Ectodermal cell (in vitro differentiated cells): Measurements from ENCODE around the gene HIF1A.
"Not testable (repeated sequence)": the region's sequence is repeated elsewhere in the genome, so short reads cannot be mapped to it uniquely, and the experiment has no call there.

ENCODE experiments used
- H3K27ac ChIP-seq: 2 replicates; pipeline ENCODE4 v1.7.0; 2013; ENCODE audit warnings: mild to moderate bottlenecking, low read depth, low read length; ENCODE audit not compliant: insufficient read depth, poor library complexity, severe bottlenecking
- H3K27me3 ChIP-seq: 2 replicates; pipeline ENCODE4 v1.7.0; 2013; ENCODE audit warnings: mild to moderate bottlenecking, low read length; ENCODE audit not compliant: insufficient read depth, control insufficient read depth, poor library complexity, severe bottlenecking
- H3K36me3 ChIP-seq: one replicate; pipeline ENCODE4 v1.7.0; 2013; ENCODE audit warnings: low read length; ENCODE audit not compliant: control insufficient read depth, insufficient read depth
- H3K4me1 ChIP-seq: one replicate; pipeline ENCODE4 v1.7.0; 2013; ENCODE audit warnings: low read length; ENCODE audit not compliant: control insufficient read depth, insufficient read depth
- H3K4me3 ChIP-seq: 2 replicates; pipeline ENCODE4 v1.7.0; 2013; ENCODE audit warnings: low read depth, low read length, control low read depth; ENCODE audit not compliant: insufficient read depth
- H3K9me3 ChIP-seq: 2 replicates; pipeline ENCODE4 v1.7.0; 2013; ENCODE audit warnings: mild to moderate bottlenecking, low read length, moderate library complexity; ENCODE audit not compliant: control insufficient read depth
- WGBS, 2 experiments: methylation state at CpG; one replicate each; pipeline ENCODE4 v1.1.7; 2013; ENCODE audit warnings: missing lambda C conversion rate in 2 of 2; 5-methylcytosine and 5-hydroxymethylcytosine counted together

Gene HIF1A

DNA sequence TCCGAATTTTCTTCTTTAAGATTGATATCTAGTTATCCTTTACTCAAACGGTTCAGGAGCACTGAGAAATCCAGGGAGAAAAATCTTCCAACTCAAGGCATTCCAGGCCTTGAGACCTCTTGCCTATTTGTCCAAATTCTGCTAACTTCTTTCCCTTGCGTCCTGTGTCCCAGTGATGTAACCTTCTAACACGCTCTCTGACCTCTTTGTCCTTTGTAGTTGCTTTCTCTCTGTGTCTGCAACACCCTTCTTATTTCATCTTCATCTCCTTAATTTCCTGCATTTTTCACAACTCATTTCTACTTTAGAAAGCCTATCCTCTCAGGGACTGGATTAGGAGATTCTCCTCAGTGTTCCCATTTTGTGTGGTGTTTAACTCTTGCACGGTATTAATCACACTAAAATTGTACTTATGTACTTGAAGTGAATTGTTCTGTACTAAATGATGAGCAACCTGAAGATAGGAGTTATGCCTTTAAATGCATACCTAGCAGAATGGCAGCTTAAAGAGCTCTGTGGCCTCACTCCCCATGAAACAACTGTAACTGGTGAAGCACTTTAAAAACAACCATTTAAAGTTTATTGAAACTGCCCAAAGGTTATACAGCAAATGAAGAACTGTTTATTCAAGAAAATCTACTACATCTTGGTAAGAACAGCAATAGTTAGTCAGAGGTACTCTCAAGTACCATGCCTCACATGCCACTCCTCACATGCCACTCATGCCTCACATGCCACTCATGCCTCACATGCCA is 59.5 kb downstream of the HIF1A start:
- Histone ChIP-seq H3K9me3 (no peaks in the 10 kb centered on the region), H3K27ac (no peak overlapping the region), H3K4me3 (no peak overlapping the region), H3K4me1 (no peaks in the 10 kb centered on the region), H3K36me3 (no peaks in the 10 kb centered on the region), H3K27me3 (no peaks in the 10 kb centered on the region)
- WGBS, 2 experiments, result 88 to 90% methylated on average over 4 to 5 of the region's 5 CpGs

DNA sequence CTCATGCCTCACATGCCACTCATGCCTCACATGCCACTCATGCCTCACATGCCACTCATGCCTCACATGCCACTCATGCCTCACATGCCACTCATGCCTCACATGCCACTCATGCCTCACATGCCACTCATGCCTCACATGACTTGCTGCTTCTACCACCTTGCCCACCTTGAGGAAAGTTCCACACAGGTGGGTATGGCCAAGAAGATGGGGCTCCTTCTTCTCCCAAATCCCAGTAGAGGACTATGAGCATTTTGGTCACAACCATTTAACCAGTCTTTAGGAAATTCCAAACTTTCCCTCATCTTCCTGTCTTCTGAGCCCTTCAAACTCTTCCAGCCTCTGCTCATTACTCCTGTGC is 60.0 kb downstream of the HIF1A start:
- H3K4me1 ChIP-seq, H3K9me3 ChIP-seq, H3K4me3 ChIP-seq, H3K27me3 ChIP-seq, H3K27ac ChIP-seq, H3K36me3 ChIP-seq: not testable (repeated sequence)

DNA sequence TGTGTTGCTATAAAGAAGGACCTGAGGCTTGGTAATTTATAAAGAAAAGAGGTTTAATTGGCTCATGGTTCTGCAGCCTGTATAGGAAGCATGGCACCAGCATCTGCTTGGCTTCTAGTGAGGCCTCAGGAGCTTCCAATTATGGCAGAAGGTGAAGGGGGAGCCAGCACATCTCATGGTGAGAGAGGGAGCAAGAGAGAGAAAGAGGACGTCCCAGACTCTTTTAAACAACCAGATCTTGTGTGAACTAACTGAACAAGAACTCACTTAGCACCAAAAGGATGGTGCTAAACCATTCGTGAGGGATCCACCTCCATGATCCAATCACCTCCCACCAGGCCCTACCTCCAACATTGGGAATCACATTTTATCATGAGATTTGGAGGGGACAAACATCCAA is 60.8 kb downstream of the HIF1A start:
- Histone ChIP-seq H3K27me3 (no peaks in the 10 kb centered on the region), H3K36me3 (no peaks in the 10 kb centered on the region), H3K4me1 (no peaks in the 10 kb centered on the region), H3K4me3 (no peak overlapping the region), H3K9me3 (no peaks in the 10 kb centered on the region), H3K27ac (no peak overlapping the region)
- WGBS, 2 experiments, result 90% methylated on average over 2 of the region's 2 CpGs

DNA sequence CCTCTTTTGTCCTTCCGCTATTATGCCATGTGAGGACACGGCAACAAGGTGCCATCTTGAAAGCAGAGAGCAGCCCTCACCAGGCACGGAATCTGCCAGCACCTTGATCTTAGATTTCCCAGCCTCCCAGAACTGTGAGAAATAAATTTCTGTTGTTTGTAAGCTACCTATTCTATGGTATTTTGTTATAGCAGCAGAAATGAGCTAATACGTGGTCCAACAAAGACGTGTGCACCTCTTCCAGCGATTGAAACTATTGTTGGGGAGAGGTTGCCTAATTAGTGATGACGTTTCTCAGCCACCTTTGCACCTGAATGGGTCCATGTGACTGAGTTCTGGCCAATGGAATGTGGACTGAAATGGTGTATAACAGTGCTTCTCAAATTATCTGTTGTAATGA is 64.6 kb downstream of the HIF1A start:
- no peaks in the 10 kb centered on the region for H3K4me1 ChIP-seq
- H3K27ac ChIP-seq, result no peak overlapping the region
- no peaks in the 10 kb centered on the region for H3K36me3 ChIP-seq
- WGBS, 2 experiments, result 95 to 96% methylated on average over 7 of the region's 7 CpGs
- no peaks in the 10 kb centered on the region for H3K27me3 ChIP-seq
- H3K9me3 ChIP-seq, result no peaks in the 10 kb centered on the region
- H3K4me3 ChIP-seq, result no peak overlapping the region

DNA sequence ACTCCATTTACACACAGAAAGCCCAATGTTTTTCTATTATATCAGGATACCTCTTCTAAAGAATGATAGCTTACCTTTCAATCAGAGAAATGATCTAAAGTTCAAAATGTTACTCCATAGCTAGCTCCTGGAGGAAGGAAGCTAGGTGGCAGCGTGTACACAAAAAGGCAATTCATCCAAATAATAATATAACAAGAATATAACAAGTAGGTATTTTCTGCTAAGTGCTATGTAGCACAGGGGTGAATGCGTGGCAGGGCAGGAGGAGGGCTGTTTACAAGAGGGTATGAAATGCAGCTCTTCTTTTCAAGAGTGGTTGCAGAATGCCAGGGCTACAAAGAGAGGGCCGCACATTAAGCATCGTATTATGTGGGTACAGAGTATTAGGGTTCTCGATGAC is 66.2 kb downstream of the HIF1A start:
- no peaks in the 10 kb centered on the region for H3K9me3 ChIP-seq
- peak overlapping the region; percentile 82 for H3K4me3 ChIP-seq
- H3K27me3 ChIP-seq, result no peaks in the 10 kb centered on the region
- H3K27ac ChIP-seq, result peak overlapping the region; percentile 64
- no peaks in the 10 kb centered on the region for H3K36me3 ChIP-seq
- 72 to 79% methylated on average over 4 to 5 of the region's 5 CpGs for WGBS, 2 experiments
- peaks cover 6% of the 10 kb centered on the region for H3K4me1 ChIP-seq

DNA sequence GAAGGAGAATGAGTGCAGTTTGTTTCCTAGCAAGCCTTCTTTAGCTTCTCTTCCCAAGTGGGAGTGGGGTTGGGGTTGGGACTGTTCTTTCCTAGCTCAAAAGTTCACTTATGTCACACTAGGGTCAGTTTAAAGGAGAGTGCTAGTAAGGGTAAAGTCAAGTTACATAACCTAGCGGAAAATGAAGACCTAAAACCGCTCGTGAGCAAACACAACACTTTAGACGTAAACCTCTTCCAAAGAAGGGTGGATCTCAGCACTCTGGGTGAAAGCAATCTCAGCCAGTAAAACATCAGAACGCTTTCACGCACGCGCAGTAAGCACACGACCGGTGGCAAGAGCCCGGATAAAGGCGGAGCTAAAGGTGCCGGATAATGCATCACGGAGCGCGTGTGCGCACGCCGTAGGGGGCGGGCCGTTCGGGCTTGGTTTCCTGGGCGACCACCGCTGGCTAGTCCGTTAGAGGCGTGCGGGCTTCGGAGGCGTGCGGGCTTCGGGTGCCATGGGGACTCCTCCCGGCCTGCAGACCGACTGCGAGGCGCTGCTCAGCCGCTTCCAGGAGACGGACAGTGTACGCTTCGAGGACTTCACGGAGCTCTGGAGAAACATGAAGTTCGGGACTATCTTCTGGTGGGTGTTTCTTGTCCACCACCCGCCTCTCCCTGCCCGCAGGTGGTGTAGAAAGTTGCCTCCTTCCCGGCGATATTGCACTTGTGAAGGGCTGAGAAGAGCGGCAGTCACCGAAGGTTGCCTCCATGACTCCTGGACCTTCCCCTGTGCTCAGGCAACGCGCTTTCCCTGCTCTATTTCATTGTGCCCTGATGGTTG is 66.9 kb downstream of the HIF1A start, which contains the start of gene SNAPC1:
TSS of gene SNAPC1 (plus strand) at position 462 of the 828 bp plus-strand sequence. CDS start at position 503, 41 bp downstream.
- Histone ChIP-seq H3K27ac (peak within 1 kb of the TSS; percentile 64), H3K4me3 (peak within 1 kb of the TSS; percentile 82), H3K36me3 (no peaks in the 10 kb centered on the region), H3K9me3 (no peaks in the 10 kb centered on the region), H3K27me3 (no peaks in the 10 kb centered on the region), H3K4me1 (peaks cover 6% of the 10 kb centered on the region)
- WGBS, 2 experiments, result 0% methylated on average over 49 of the region's 49 CpGs

DNA sequence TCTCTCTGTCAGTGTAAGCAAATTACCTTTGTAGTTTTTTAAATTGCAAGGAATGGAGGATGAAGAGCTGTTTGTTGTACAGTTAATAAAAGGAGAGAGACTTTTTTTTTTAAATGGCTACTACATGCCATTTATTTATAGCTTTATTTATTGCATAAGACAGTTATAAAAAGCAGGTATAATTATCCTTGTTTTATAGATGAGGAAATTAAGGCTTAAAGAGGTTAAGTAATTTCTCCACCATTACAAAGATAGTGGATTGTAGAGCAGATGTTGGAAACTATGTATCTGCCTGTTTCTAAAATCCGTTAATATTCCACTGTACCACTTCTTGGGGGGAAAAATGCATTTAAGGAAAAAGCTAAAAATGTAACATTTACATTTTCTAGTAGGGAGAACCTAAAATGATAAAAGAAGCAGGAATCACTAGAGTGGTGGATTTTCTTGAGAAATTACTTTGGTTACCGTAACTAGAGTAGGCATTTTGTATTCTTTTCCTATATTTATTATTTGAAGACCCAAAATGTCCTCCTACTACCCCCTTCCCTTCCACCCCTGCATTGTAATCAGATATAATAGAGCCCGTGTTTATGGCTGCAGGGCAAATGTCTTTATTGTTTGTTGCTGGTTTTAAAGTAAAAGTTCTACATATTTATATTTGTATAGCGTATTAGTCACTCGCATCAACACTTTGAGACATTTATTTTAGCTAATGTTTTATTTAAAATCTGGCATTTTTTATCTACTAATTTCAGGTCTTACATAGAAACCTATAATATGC is 69.2 kb downstream of the HIF1A start:
- H3K27ac ChIP-seq, result no peak overlapping the region
- peaks cover 12% of the 10 kb centered on the region for H3K36me3 ChIP-seq
- H3K9me3 ChIP-seq, result no peaks in the 10 kb centered on the region
- H3K4me3 ChIP-seq, result peak overlapping the region; percentile 1
- no peaks in the 10 kb centered on the region for H3K27me3 ChIP-seq
- H3K4me1 ChIP-seq, result peaks cover 6% of the 10 kb centered on the region
- 100% methylated on average over 1 of the region's 5 CpGs for WGBS, 2 experiments

DNA sequence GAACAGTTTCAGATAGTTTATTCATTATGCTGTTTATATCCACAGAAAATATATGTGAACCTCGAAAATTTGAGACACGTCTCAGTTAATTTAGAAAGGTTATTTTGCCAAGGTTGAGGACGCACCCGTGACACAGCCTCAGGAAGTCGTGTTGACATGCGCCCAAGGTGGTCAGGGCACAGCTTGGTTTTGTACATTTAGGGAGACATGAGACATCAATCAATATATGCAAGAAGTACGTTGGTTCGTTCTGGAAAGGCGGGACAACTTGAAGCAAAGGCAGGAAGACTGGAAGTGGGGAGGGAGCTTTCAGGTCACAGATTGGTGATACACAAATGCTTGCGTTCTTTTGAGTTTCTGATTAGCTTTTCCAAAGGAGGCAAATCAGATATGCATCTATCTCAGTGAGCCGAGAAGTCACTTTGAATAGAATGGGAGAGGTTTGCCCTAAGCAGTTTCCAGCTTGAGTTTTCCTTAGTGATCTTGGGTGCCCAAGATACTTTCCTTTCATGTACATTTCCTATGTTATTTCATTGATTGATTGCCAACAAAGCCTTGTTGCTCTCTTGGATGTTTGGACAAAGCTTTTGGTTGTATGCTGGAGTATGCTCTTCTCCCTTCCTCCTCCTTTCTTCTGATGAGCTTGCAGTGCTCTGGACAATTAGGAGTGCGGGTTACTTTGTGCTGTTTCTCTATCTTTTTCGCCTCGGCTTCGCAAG is 70.1 kb downstream of the HIF1A start:
- peaks cover 6% of the 10 kb centered on the region for H3K4me1 ChIP-seq
- H3K36me3 ChIP-seq, result peaks cover 21% of the 10 kb centered on the region
- WGBS, 2 experiments, result 79 to 82% methylated on average over 15 of the region's 15 CpGs
- no peak overlapping the region for H3K4me3 ChIP-seq
- H3K27me3 ChIP-seq, result no peaks in the 10 kb centered on the region
- no peak overlapping the region for H3K27ac ChIP-seq
- H3K9me3 ChIP-seq, result no peaks in the 10 kb centered on the region

DNA sequence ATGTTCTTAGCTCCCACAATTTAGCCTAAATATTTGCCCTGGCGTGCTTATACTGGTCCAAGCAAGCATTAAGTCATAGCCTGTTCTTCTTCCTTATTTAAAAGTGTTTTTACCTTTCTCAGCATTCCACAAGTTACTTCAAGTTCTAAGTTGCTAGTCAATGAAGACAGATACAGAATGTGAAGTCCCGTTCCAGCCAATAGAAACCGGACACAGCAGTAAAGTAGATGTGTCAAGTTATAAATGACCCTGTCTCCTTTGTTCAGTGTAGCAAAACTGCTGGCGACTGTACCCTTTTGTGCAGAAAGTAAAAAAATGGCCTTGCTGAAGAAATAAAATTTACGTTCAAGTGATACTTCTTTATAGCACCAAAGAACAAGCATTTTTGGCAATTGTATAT is 70.8 kb downstream of the HIF1A start:
- no peaks in the 10 kb centered on the region for H3K9me3 ChIP-seq
- 93 to 95% methylated on average over 3 to 5 of the region's 5 CpGs for WGBS, 2 experiments
- no peaks in the 10 kb centered on the region for H3K27me3 ChIP-seq
- peaks cover 6% of the 10 kb centered on the region for H3K4me1 ChIP-seq
- no peak overlapping the region for H3K4me3 ChIP-seq
- no peak overlapping the region for H3K27ac ChIP-seq
- H3K36me3 ChIP-seq, result peaks cover 26% of the 10 kb centered on the region
